HG02840 (cell line): Measurements from ENCODE around the gene GRM4.

Experiments used
- ATAC-seq: cut with Tn5 transposase; IDR thresholded peaks from one replicate; pipeline ENCODE4 v1.9.1; 2021; ENCODE audit warnings: mild to moderate bottlenecking, moderate library complexity, moderate number of reproducible peaks; ENCODE audit not compliant: unreplicated experiment, low FRiP score

Gene GRM4

DNA sequence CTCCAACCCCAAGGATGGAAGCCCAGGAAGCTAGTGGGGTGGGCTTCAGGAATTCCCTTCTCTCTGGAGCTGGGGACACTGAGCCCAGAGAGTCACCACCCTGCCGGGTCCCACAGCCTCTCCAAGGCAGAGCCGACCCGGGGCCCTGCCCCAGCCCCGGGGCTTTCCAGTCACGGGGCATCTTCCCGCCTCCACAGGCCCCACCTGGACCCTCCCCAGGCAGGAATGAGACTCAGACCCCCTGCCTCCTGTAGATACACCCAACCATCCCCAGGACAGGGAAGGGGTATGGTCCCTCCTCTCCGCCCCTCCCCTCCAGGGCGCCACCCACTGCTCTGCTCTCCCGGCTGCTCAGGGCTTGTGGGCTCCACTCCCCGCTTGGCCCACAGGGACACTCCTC is 53.3 kb downstream of the GRM4 start:
- ATAC-seq, result no peak

DNA sequence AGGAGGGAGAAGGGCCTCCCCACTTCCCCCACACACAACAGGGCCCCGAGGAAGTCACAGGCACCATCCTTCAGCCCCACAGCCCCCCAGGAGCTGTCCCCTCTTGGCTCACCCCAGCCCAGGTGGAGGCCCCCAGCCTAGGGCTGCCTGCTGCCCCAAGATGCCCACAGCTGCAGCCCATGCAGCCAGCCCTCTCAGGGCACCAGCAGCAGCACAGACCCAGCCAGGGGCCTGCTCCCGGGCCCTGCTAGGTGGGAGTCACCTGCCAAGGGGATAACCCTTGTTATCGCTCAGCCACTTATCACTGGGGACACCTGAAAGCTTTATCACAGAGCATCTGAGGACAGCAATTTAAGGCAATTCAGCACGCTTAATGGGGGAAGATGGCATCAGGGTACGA is 55.0 kb downstream of the GRM4 start:
- no peak for ATAC-seq

DNA sequence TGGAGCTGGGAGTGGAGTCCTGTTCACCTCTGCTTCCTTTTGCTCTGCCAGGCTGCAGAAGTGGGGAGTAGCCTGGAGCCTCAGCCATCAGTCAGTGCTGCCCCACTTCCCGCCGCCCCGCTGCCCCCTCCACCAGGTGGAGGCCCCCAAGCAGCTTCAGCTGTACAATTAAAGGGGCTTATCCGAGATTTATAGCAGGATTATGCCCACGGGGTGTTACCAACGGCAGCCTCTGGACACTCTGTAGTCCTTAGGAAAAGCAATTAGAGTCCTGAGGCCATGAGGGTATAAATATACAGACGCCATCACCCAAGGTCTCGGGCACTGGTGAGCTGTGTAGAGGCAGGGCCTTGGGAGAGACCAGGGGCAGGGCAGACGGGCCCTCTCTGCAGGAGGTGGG is 55.4 kb downstream of the GRM4 start:
- no peak for ATAC-seq

DNA sequence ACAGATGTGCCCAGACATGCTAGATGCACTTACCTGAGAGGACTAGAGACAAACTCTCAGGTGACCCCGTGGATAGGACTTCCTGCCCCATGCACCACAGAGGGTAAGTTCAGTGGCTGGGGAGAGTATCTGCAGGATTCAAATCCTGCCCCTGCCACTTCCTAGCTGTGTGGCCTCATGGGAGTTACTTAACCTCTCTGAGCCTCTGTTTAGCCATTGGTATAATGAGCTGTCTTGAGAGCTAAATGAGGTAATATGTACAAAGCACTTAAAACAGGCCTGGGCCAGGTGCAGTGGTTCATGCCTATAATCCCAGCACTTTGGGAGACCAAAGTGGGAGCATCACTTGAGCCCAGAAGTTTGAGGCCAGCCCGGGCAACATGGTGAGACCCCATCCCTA is 59.3 kb downstream of the GRM4 start:
- ATAC-seq, result no peak

DNA sequence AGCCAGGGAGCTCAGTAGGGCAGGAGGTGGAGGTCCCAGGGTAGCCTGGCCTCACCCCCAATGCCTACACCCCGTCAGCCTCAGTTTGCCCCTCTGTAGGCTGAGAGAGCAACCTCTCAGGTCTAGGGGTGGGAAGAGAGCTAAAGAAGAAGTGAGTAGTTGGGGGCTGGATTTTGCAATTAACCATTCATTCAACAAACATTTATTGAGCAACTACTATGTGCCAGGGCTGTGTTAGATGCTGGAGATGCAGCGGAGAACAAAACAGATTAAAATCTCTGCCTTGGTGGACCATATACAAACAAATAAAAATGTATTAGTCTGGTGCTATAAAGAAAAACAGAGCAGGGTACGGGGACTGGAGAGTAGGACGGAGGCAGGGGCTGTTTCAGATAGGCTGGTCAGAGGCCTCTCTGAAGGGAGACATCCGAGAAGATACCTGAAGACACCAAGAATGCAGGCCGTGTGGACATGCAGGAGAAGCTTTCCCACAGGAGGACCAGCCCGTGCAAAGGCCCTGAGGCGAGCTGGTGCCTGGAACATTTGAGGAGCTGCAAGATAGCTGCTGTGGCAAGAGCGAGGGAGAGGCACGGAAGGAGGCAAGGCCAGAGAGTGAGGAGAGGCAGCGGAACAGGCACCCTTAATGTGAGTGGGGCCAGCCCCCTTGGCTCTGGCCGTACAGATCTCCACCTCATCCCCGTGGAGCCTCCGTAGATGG is 60.3 kb downstream of the GRM4 start:
- ATAC-seq, result no peak

DNA sequence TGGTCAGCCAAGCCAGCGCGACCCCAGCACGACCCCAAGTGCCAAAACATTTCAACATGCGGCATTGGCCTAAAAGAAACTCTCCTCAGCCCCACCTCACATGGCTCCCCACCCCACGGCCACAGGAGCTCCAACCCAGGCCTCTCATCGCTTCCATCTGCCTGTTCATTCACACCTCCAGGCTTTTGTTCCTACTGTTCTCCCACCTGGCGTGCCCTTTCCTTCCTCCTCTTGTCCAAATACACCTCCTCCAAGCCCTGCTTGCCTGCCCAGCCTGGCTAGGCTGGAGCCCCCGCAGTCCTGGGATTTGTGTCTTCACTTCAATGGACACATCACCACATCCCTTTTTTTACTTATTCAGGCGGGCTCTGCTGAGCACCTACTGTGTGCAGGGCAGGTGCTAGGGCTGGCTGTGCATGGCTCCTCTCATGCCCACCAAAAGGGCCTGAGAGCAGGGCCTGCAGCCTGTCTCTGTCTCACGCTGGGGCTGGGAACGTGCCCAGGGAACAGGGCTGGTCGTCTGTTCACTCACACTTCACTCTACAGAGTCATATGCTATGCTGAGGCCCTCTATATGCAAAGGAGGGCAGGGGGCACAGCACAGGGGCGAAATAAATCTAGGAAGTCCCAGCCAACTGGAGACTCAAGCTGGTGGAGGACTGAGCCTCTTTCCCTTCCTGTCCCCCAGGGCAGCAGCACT is 61.1 kb downstream of the GRM4 start:
- no peak for ATAC-seq

DNA sequence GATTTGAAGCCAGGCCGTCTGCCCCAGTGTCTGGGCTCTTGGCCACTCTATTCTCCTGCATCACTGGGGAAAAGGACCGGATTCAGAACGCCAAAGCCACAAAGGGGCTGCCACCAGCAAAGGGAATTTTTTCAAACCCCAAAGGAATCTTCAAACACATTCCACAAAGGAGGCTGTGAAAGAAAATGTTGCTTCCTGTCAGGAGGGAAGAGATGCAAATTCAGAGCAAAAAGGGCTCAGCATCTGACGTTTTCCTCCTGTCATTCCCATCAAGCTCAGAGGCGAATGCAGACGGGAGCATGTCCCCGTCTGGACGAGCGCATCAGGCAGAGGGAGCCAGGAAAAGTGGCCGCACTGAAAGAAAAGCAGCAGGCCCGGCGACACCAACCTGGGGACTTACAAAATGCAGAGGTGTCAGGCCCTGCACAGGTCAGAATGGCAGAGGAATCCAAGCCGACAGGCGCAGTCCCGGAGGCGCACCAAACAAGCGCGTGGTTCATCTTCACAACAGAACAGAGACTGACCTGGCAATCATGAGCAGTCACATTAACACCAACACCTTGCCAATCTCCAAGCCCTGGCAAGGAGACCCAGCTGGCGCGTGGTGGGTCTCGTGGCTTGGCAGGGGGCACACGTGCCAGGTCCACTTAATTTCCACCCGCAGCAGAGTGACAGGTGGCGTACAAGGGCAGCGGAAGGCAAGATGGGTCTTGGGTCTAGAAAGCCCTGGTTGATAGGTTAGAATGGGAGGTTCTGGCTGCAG is 62.8 kb downstream of the GRM4 start:
- no peak for ATAC-seq

DNA sequence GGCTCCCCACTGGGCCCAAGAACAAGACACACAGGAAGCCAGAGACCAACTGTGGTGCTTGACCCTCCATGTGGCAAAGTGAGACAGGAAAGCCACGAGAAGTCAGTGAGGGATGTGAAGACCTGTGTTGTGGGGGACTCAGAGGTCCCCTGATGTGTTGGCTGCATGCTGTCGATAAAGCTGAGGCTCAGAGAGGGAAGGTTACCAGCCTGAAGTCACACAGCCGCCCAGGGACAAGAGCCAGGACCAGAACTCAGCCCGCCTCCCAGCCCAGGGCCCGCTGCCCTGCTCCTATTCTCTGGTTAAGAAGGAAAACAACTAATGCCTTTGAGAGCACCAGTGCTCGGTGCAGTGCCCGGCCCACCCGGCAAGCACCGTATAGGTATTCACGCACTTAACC is 63.5 kb downstream of the GRM4 start:
- no peak for ATAC-seq

DNA sequence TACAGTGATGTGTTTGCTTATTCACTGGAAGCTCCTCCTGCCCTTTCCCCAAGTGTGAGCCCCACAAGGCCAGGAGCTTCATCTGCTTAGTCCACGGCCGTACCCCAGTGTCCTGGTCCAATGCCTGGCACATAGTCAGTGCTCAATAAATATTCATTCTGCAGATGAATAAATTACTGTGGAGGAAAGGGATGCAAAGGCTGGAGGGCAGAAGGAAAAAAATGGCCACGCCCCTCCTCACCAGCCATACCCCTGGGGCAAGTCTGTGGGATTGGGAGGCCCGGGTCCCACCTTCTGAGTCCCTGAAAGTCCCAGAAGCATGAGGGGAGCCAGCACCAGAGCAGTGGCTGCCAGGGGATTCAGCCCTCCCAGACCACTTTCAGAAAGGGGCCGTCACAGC is 65.5 kb downstream of the GRM4 start:
- ATAC-seq, result no peak

DNA sequence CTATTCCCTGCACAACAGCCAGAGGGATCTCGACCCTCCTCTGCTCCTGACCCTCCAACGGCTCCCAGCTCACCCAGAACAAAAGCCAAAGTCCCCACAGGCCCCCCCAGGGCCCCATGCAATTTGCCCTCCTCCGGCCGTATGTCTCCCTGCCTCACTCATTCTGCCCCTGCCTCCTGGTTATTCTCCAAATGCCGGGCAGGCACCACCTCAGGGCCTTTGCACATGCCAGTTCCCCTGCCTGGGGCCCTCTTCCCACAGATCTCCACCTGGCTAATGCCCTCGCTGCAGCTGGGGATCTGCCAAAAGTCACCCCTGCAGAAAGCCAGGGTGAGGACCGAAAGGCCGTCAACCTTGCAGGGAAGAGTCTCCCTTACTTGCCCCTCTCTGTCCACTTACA is 66.0 kb downstream of the GRM4 start:
- no peak for ATAC-seq

DNA sequence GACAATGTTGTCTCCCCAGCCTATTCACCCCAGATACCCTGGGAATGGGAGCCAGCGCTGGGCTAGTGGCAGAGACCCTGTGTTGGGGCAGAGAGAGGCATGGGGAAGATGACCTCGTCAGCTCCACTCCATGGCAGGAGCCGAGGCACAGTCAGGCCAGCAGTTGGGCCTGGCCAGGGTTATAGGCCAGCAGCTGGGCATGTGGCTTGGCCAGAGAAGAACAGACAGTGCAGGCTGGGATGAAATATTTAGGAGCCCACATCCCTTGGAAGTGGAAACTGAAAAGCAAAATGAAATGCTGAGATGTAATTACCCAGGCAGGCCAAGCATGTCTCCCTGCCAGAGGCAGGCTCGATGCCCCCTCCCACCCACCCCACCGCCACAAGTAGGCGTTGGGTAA is 70.0 kb downstream of the GRM4 start:
- ATAC-seq, result no peak

DNA sequence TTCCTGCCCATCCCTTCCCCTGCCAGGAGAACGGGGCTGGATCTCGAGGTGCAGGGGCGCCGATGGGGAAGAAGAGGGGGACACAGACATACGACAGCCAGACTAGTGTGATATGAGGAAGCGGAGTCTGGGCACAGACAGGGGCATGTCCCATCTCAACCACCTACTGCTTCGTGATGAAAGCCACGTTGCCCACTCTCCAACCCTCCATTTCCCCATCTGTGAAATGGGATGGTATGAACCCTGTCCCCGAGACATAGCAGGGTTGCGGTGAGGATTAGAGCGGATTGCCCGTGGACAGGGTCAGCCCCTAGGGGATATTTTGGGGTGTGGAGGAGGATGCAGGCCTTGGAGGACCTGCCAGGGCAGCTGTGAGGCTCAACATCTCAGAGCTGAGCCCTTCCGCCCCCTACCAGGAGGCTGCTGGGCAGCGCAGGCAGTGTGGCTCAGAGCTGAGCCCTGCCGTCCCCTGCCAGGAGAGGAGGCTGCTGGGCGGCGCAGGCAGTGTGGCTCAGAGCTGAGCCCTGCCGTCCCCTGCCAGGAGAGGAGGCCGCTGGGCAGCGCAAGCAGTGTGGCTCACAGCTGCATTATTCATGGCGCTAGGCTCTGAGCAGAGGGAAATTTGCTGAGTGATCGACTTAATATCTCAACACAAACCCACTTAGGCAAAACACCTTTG is 71.7 kb downstream of the GRM4 start:
- no peak for ATAC-seq

DNA sequence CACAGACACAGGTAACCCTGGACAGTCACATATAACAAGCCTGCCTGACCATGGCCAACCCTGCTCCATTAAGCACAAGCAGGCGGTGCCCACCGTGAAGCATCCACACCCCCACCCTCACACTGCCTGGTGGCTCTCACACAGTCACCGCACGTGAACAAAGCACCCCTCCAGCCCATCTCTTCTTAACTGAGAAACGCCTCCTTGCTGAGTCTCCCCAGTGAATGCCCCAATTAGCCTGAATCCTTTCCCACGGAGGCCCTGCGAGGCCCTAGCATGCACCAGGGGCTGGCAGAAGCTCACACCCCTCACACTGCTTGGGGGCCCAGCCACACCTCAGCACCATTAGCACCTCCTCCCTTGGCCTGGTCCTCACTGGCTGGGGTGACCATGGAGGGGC is 72.3 kb downstream of the GRM4 start:
- ATAC-seq, result no peak

DNA sequence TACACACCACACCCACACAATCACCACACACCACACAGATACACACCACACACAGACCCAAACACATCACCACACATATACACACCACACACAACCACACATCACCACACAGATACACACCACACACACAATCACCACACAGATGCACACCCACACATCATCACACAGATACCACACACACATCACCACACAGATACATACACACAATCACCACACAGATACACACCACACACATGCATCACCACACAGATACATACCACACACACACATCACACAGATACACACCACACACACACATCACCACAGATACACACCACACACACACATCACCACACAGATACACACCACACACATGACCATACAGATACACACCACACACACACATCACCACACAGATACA is 73.2 kb downstream of the GRM4 start:
- ATAC-seq, result no peak

DNA sequence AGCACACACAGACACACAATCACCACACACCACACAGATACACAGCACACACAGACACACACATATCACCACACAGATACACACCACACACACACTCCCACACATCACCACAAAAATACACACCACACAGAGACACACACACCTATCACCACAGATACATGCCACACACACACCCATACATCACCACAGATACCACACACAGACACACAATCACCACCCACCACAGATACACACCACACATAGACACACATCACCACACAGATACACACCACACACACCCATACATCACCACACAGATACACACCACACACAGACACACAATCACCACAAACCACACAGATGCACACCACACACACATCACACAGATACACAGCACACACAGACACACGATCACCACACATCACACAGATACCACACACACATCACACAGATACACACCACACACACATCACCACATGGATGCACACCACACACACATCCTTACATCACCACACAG is 74.0 kb downstream of the GRM4 start:
- no peak for ATAC-seq

DNA sequence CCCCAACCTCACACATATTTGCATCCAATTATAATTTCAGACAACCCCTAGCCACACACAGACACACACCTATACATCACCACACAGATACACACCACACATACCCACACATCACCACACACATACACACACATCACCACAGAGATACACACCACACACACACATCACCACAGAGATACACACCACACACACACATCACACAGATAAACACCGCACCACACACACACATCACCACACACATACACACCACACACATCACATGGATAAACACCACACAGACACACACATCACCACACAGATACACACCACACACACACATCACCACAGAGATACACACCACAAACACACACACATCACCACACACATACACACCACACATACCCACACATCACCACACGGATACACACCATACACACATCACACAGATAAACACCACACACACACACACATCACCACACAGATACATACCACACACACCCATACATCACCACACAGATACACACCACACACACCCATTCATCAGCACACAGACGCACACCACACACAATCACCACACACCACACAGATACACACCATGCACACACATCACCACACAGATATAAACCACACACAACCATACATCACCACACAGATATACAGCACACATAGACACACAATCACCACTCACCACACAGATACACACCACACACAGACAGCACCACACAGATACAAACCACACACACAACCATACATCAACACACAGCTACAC is 74.6 kb downstream of the GRM4 start:
- no peak for ATAC-seq

DNA sequence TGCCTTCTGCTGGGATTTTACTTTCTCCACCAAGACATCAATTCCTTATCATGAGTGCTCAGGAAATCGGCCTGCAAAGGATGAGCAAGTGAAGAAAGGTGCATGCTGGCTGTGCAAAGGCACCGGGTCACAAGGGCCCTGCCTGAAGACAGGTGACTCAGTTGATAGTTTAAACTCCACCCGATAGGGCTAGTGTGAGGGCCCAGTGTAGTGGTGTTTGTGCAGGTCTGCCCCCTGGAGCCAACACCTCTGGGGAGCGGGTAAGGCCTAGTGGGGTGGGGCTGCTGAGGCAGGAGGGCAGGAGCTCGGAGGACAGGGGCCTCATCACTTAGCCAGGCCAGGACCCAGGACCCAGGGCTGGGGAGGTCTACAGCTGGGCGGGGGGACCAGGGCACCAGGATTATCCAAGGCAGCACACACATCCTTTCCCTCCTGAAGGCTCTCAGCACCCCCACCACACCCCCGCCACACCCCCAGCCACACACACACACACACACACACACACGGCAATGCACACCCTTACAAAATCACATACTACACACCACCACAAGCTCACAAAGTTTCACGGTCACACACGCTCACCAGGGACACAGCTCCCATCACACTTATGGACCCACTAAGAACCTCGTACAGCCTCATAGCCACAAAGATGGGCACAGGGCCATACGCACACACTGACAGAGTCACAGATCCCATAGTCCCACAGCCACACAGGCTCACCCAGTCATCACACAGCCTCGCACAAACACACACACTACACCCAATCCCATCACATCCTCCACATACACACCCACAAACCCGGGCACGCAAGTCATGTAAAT is 75.4 kb downstream of the GRM4 start:
- no peak for ATAC-seq

DNA sequence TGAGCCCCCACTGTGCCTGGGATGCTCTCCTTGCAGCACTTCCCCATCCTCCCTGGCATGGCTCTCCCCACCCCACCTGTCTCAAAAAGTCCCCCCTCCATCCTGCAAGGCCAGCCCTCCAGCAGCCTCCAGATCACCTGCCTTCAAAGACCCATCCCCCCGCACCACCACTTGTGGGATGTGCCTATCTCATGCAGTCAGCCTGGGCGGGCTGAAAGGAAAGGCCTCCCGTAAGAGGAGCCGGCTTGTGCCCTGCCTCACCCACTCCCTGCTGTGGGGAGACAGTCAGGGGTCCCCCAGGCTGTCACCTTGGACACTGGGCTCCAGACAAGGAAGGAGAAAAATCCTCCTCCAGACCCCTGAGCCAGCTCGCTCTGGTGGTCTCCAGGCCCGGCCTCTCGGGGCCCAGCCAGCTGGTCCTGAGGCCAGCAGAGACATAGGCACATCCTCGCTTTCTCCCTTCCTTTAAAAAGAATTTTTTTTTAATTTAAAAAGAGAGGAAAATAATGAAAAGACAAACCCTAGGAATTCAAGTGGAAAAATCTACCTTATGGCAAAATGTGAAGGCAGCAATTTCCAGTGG is 77.3 kb downstream of the GRM4 start:
- ATAC-seq, result no peak

DNA sequence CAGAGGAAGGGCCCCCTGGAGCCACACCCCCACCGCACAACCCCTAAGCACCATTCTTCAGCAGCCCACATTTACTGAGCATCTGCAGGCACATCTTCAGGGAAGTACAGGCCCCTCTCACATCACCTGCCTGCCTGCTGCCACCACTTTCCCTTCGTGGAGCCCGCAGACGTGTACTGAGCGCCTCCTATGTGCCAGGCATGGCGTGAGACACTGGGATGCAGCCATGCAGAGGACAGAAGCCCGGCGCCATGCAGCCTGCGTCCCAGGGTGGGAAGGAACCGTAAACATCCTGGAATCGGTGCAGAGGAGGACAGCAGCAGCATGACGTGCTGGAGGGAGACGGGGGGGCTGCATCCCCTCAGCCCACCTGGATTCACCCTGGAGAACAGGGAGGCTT is 78.1 kb downstream of the GRM4 start:
- no peak for ATAC-seq
